DND-41 (cell line): ENCODE measurements around the gene HDAC3.
A peak's percentile ranks its signal among the peaks of the same experiment; 100 is the strongest.

Experiments used
- ATAC-seq: fragments of 200-7000 bp; cut with Tn5 transposase; 3 replicates; pipeline ENCODE4 v1.9.1; 2021; ENCODE audit warnings: low read depth; ENCODE audit not compliant: insufficient read depth
- DNase-seq: peaks from one replicate; pipeline ENCODE4 v3.0.0-alpha.2; 2020
- H2AFZ ChIP-seq: 2 replicates; pipeline ENCODE4 v1.6.0; 2012; ENCODE audit warnings: low read depth, low read length
- H3K27ac ChIP-seq: 2 replicates; pipeline ENCODE4 v1.5.1; 2012; ENCODE audit warnings: low read length, inconsistent platforms
- H3K27me3 ChIP-seq: fragments of 200-600 bp; sonication (generic); 2 replicates; pipeline ENCODE4 v1.6.0; 2012; ENCODE audit warnings: low read length, mild to moderate bottlenecking, inconsistent platforms; ENCODE audit not compliant: insufficient read depth, poor library complexity
- H3K36me3 ChIP-seq: 2 replicates; pipeline ENCODE4 v1.5.1; 2012; ENCODE audit warnings: low read length, inconsistent platforms; ENCODE audit not compliant: insufficient read depth
- H3K4me1 ChIP-seq: 2 replicates; pipeline ENCODE4 v1.5.1; 2012; ENCODE audit warnings: mild to moderate bottlenecking, low read length; ENCODE audit not compliant: insufficient read depth
- H3K4me2 ChIP-seq: 2 replicates; pipeline ENCODE4 v1.6.0; 2012; ENCODE audit warnings: mild to moderate bottlenecking, moderate library complexity, low read length, inconsistent platforms; ENCODE audit not compliant: insufficient read depth
- H3K4me3 ChIP-seq, 2 experiments: fragments of 200-600 bp in 1 of 2; shearing (Covaris generic) in 1 of 2; 2 replicates each; pipeline ENCODE4 v1.5.1; 2012 to 2016; ENCODE audit warnings: inconsistent platforms in 2 of 2, low read length in 2 of 2, mild to moderate bottlenecking in 2 of 2, low read depth in 1 of 2, moderate library complexity in 1 of 2
- H3K79me2 ChIP-seq: 2 replicates; pipeline ENCODE4 v1.6.0; 2012; ENCODE audit warnings: low read length, inconsistent platforms; ENCODE audit not compliant: insufficient read depth
- H3K9ac ChIP-seq: 2 replicates; pipeline ENCODE4 v1.6.0; 2012; ENCODE audit warnings: low read depth, mild to moderate bottlenecking, inconsistent platforms, low read length, moderate library complexity
- H3K9me3 ChIP-seq: 2 replicates; pipeline ENCODE4 v1.5.1; 2012; ENCODE audit warnings: low read length, moderate library complexity, mild to moderate bottlenecking, inconsistent platforms; ENCODE audit not compliant: insufficient read depth, severe bottlenecking
- H4K20me1 ChIP-seq: 2 replicates; pipeline ENCODE4 v1.6.0; 2012; ENCODE audit warnings: low read length; ENCODE audit not compliant: insufficient read depth
- CTCF ChIP-seq: IDR thresholded peaks from 2 replicates; pipeline ENCODE4 v1.5.1; 2012; ENCODE audit warnings: borderline replicate concordance, low read length, moderate library complexity, mild to moderate bottlenecking; ENCODE audit not compliant: poor library complexity, severe bottlenecking; ENCODE audit errors: extremely low read depth
- EZH2 ChIP-seq: IDR thresholded peaks from 3 replicates; pipeline ENCODE4 v1.6.1; 2012; ENCODE audit warnings: borderline replicate concordance, low read depth, mild to moderate bottlenecking, moderate library complexity, low read length, inconsistent platforms; ENCODE audit not compliant: severe bottlenecking

HDAC3 gene

DNA sequence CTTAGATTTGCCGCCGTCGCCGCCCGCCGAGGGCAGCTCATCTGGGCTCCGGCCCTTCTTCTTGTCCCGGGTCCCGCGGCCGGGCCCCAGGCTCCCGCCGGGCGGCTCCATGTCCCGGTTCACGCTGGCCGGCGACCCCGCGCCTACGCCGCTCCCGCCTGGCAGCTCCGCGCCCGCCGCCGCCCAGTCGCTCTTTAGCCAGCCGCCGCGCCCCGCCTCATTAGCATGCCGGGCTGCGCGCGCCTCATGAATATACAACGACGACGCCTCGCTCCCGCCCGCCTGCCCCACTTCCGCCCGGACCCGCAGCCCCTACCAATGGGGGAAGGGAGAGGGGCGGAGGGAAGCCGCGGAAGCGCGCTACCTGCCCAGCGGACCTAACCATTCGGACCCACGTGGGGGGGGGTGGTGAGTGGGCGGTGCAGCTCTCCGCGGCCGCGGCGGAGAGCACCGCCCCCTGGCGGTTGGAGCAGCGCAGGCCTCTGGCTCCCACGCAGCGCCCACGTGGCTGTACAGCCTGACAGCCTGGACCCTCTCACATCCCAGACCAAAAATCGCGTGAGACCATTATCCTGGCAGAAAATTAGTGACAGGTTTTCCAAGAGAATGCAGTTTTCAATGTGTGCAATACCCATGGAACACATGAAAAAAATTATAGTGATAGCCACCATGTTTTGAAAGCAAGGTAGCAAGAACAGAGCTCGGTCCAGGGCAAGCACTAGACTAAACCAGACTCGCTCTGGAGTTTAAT lies 17.7 kb downstream of the HDAC3 start, which contains the start of gene DIAPH1:
DIAPH1 (minus strand) TSS at position 197 of the 751 bp plus-strand sequence; CDS start at position 111, 86 bp downstream.
- ATAC-seq, result peak; percentile 93
- peak within 1 kb of the TSS; percentile 69 to 87 for H3K4me3 ChIP-seq
- H3K4me2 ChIP-seq, result peak within 1 kb of the TSS; percentile 77
- H3K27me3 ChIP-seq, result no peaks in the 10 kb centered on the region
- no peaks in the 10 kb centered on the region for H3K9me3 ChIP-seq
- H3K27ac ChIP-seq, result peak within 1 kb of the TSS; percentile 75
- H2AFZ ChIP-seq, result peak within 1 kb of the TSS; percentile 74
- H3K36me3 ChIP-seq, result peaks cover 51% of the 10 kb centered on the region
- H3K4me1 ChIP-seq, result peaks cover 44% of the 10 kb centered on the region
- H3K9ac ChIP-seq, result peak within 1 kb of the TSS; percentile 97
- TF ChIP-seq CTCF, result peak; percentile 99
- TF ChIP-seq EZH2, result no peak
- H4K20me1 ChIP-seq, result peaks cover 14% of the 10 kb centered on the region; the same call in 1 of the 2 replicates
- peaks cover 51% of the 10 kb centered on the region for H3K79me2 ChIP-seq
- DNase-seq, result peak; percentile 97

GRCh38 chr5:141618030-141618803 lies 18.4 kb downstream of the HDAC3 start:
- Histone ChIP-seq H2AFZ (peak overlapping the region; percentile 66), H3K4me3 (peak overlapping the region; percentile 69 to 87), H3K79me2 (peaks cover 59% of the 10 kb centered on the region), H3K36me3 (peaks cover 46% of the 10 kb centered on the region), H4K20me1 (peaks cover 14% of the 10 kb centered on the region; the same call in 1 of the 2 replicates), H3K9me3 (no peaks in the 10 kb centered on the region), H3K9ac (peak overlapping the region; percentile 97), H3K27ac (peak overlapping the region; percentile 68), H3K4me1 (peaks cover 51% of the 10 kb centered on the region), H3K27me3 (no peaks in the 10 kb centered on the region), H3K4me2 (peak overlapping the region; percentile 77)
- DNase-seq, result peak; percentile 60
- TF ChIP-seq EZH2, result no peak
- no peak for TF ChIP-seq CTCF
- ATAC-seq, result peak; percentile 38

GRCh38 chr5:141617682-141618029 lies 19.0 kb downstream of the HDAC3 start:
- peaks cover 14% of the 10 kb centered on the region; the same call in 1 of the 2 replicates for H4K20me1 ChIP-seq
- peak overlapping the region; percentile 97 for H3K9ac ChIP-seq
- no peak for TF ChIP-seq EZH2
- no peak for TF ChIP-seq CTCF
- H3K4me3 ChIP-seq, result peak overlapping the region; percentile 69 to 87; a peak in 3 of 4 replicates
- DNase-seq (no peak), ATAC-seq (no peak)
- H3K27ac ChIP-seq, result peak overlapping the region; percentile 68
- peak overlapping the region; percentile 77 for H3K4me2 ChIP-seq
- H3K36me3 ChIP-seq, result peaks cover 40% of the 10 kb centered on the region
- H3K9me3 ChIP-seq, result no peaks in the 10 kb centered on the region
- no peaks in the 10 kb centered on the region for H3K27me3 ChIP-seq
- peaks cover 57% of the 10 kb centered on the region for H3K4me1 ChIP-seq
- no peak overlapping the region for H2AFZ ChIP-seq
- H3K79me2 ChIP-seq, result peaks cover 64% of the 10 kb centered on the region
